ENCODE results near the gene GTF2H3.
A peak's percentile ranks its signal among the peaks of the same experiment; 100 is the strongest.
"Not testable (repeated sequence)": the region's sequence is repeated elsewhere in the genome, so short reads cannot be mapped to it uniquely, and the experiment has no call there.

Gene GTF2H3

GRCh38 chr12:123633379-123634141, at the start of gene GTF2H3, which contains the start of gene EIF2B1:
Gene GTF2H3 (plus strand): TSS chr12:123633829. CDS start chr12:123633860, 31 bp downstream.
Gene EIF2B1 (minus strand): TSS chr12:123633686. CDS start chr12:123633557, 129 bp downstream.
- peak; percentile 93 for DNase-seq

GRCh38 chr12:123591702-123592481, 41.7 kb upstream of the GTF2H3 start:
- DNase-seq, result no peak

GRCh38 chr12:123595729-123596128, 37.9 kb upstream of the GTF2H3 start:
- DNase-seq, result no peak

- no peak for DNase-seq
These were observed 36.5 kb upstream of the GTF2H3 start for GRCh38 chr12:123597100-123597499.

GRCh38 chr12:123598522-123598921, 35.1 kb upstream of the GTF2H3 start:
- no peak for DNase-seq

GRCh38 chr12:123599310-123599709, 34.3 kb upstream of the GTF2H3 start:
- DNase-seq, result no peak

- DNase-seq, result no peak
These were observed 33.9 kb upstream of the GTF2H3 start for GRCh38 chr12:123599721-123600120.

GRCh38 chr12:123601602-123602489, 31.8 kb upstream of the GTF2H3 start, which contains the start of gene DDX55:
Gene DDX55 (plus strand): TSS chr12:123602099. CDS start chr12:123602149, 50 bp downstream.
- peak; percentile 79 for DNase-seq

- no peak for DNase-seq
These were observed 30.9 kb upstream of the GTF2H3 start for GRCh38 chr12:123602651-123603195.

- DNase-seq, result not testable (repeated sequence)
These were observed 30.1 kb upstream of the GTF2H3 start for GRCh38 chr12:123603495-123603894.

- no peak for DNase-seq
These were observed 25.9 kb upstream of the GTF2H3 start for GRCh38 chr12:123607756-123608155.

GRCh38 chr12:123608182-123608581, 25.4 kb upstream of the GTF2H3 start:
- DNase-seq, result no peak

GRCh38 chr12:123614110-123614509, 19.5 kb upstream of the GTF2H3 start:
- no peak for DNase-seq

- no peak for DNase-seq
These were observed 19.1 kb upstream of the GTF2H3 start for GRCh38 chr12:123614531-123614930.

GRCh38 chr12:123617144-123617543, 16.5 kb upstream of the GTF2H3 start:
- DNase-seq, result no peak

GRCh38 chr12:123617580-123617979, 16.0 kb upstream of the GTF2H3 start:
- DNase-seq, result no peak

- DNase-seq, result no peak
These were observed 12.5 kb upstream of the GTF2H3 start for GRCh38 chr12:123621101-123621500.

GRCh38 chr12:123621619-123622530, 11.8 kb upstream of the GTF2H3 start:
- no peak for DNase-seq

- no peak for DNase-seq
These were observed 523 bp downstream of the GTF2H3 start for GRCh38 chr12:123634142-123634561.

GRCh38 chr12:123643911-123644310, 10.3 kb downstream of the GTF2H3 start:
- DNase-seq, result no peak

GRCh38 chr12:123645380-123645779, 11.8 kb downstream of the GTF2H3 start:
- DNase-seq, result no peak
